GM18909 (cell line): ENCODE measurements around the gene EIF6.

Source experiments
- ATAC-seq: cut with Tn5 transposase; IDR thresholded peaks from one replicate; pipeline ENCODE4 v1.9.1; 2021; ENCODE audit warnings: mild to moderate bottlenecking; ENCODE audit not compliant: unreplicated experiment, poor library complexity

The EIF6 gene

GRCh38 chr20:35296101-35296554, 11.6 kb upstream of the EIF6 start:
- no peak for ATAC-seq

GRCh38 chr20:35295674-35296073, 11.1 kb upstream of the EIF6 start:
- ATAC-seq: no peak

GRCh38 chr20:35295058-35295457, 10.5 kb upstream of the EIF6 start:
- no peak for ATAC-seq

GRCh38 chr20:35294293-35294685, 9.7 kb upstream of the EIF6 start:
- ATAC-seq: no peak

GRCh38 chr20:35293303-35294292, 9.0 kb upstream of the EIF6 start:
- no peak for ATAC-seq

- ATAC-seq: no peak
Measured at GRCh38 chr20:35292504-35293285, 8.1 kb upstream of the EIF6 start.

- ATAC-seq: no peak
Measured at GRCh38 chr20:35291654-35292503, 7.3 kb upstream of the EIF6 start, which contains the start of gene FAM83C. Gene FAM83C, minus strand, starts transcription at chr20:35292425. Its CDS starts 121 bp downstream, at chr20:35292304.

GRCh38 chr20:35290887-35291417, 6.4 kb upstream of the EIF6 start:
- ATAC-seq: no peak

GRCh38 chr20:35290186-35290886, 5.8 kb upstream of the EIF6 start:
- no peak for ATAC-seq

- no peak for ATAC-seq
Measured at GRCh38 chr20:35288325-35289060, 3.9 kb upstream of the EIF6 start.

GRCh38 chr20:35287509-35288324, 3.1 kb upstream of the EIF6 start:
- no peak for ATAC-seq

GRCh38 chr20:35286899-35287508, 2.4 kb upstream of the EIF6 start:
- no peak for ATAC-seq

GRCh38 chr20:35286077-35286898, 1.7 kb upstream of the EIF6 start:
- ATAC-seq: no peak

- no peak for ATAC-seq
Measured at GRCh38 chr20:35285806-35286076, 1.2 kb upstream of the EIF6 start.

GRCh38 chr20:35284992-35285805, 627 bp upstream of the EIF6 start:
- ATAC-seq: no peak
